ENCODE measurements around the gene IRF7. TPM values are rescaled to one million over a fixed set of nuclear protein-coding genes. Genes with fewer than 3 reads are reported as not detected.

IRF7 gene
- total RNA-seq, 1 donor from 2014 or later: 19.6 TPM

- no peak for ATAC-seq
- no peak for DNase-seq (ENCODE audit: low spot score)
Measured at GRCh38 chr11:612201-612960, 3.4 kb downstream of the IRF7 start.

GRCh38 chr11:611001-611996, 4.5 kb downstream of the IRF7 start:
- ATAC-seq (no peak), DNase-seq (ENCODE audit: low spot score) (no peak)
- intact Hi-C loops (cut with DNase I): no loop called here

More at GRCh38 chr11:612201-612960, 3.4 kb downstream of the IRF7 start:
- intact Hi-C loops (cut with DNase I): no loop called here

GRCh38 chr11:610146-610801, 5.5 kb downstream of the IRF7 start:
- no peak for ATAC-seq
- no peak for DNase-seq (ENCODE audit: low spot score)
- intact Hi-C loops (cut with DNase I): no loop called here

- no peak for ATAC-seq
- DNase-seq (ENCODE audit: low spot score): no peak
- intact Hi-C loops (cut with DNase I): no loop called here
Measured at GRCh38 chr11:609341-609811, 6.4 kb downstream of the IRF7 start.

- ATAC-seq: no peak
- DNase-seq (ENCODE audit: low spot score): no peak
- intact Hi-C loops (cut with DNase I): no loop called here
Measured at GRCh38 chr11:608791-609251, 6.9 kb downstream of the IRF7 start.

- DNase-seq (ENCODE audit: low spot score) (no peak), ATAC-seq (no peak)
- intact Hi-C loops (cut with DNase I): no loop called here
Measured at GRCh38 chr11:607971-608659, 7.6 kb downstream of the IRF7 start.

- intact Hi-C loops (cut with DNase I): no loop called here
- no peak for ATAC-seq
- DNase-seq (ENCODE audit: low spot score): no peak
Measured at GRCh38 chr11:607020-607780, 8.6 kb downstream of the IRF7 start.

GRCh38 chr11:606245-606644, 9.5 kb downstream of the IRF7 start:
- DNase-seq (ENCODE audit: low spot score) (no peak), ATAC-seq (peak; percentile 39)
- intact Hi-C loops (cut with DNase I): no loop called here

GRCh38 chr11:605286-606129, 10.2 kb downstream of the IRF7 start:
- no peak for ATAC-seq
- intact Hi-C loops (cut with DNase I): no loop called here
- no peak for DNase-seq (ENCODE audit: low spot score)

- intact Hi-C loops (cut with DNase I): no loop called here
- no peak for DNase-seq (ENCODE audit: low spot score)
- no peak for ATAC-seq
Measured at GRCh38 chr11:603154-603553, 12.6 kb downstream of the IRF7 start.

GRCh38 chr11:601573-602245, 14.0 kb downstream of the IRF7 start:
- DNase-seq (ENCODE audit: low spot score) (no peak), ATAC-seq (no peak)
- intact Hi-C loops (cut with DNase I): no loop called here

GRCh38 chr11:598005-598680, 17.6 kb downstream of the IRF7 start:
- no peak for DNase-seq (ENCODE audit: low spot score)
- no peak for ATAC-seq
- intact Hi-C loops (cut with DNase I): no loop called here

- DNase-seq (ENCODE audit: low spot score): no peak
- intact Hi-C loops (cut with DNase I): no loop called here
- ATAC-seq: peak; percentile 19
Measured at GRCh38 chr11:597166-597725, 18.5 kb downstream of the IRF7 start.

GRCh38 chr11:596374-596773, 19.4 kb downstream of the IRF7 start:
- DNase-seq (ENCODE audit: low spot score) (no peak), ATAC-seq (no peak)
- intact Hi-C loops (cut with DNase I): no loop called here

- intact Hi-C loops (cut with DNase I): no loop called here
- ATAC-seq: no peak
- no peak for DNase-seq (ENCODE audit: low spot score)
Measured at GRCh38 chr11:595400-595799, 20.4 kb downstream of the IRF7 start.

GRCh38 chr11:593347-593746, 22.4 kb downstream of the IRF7 start:
- no peak for DNase-seq (ENCODE audit: low spot score)
- intact Hi-C loops (cut with DNase I): no loop called here
- no peak for ATAC-seq
